Breast epithelium (tissue), 4 donors: ENCODE results near the gene KLF12. TPM values are rescaled to one million over a fixed set of nuclear protein-coding genes. Genes with fewer than 3 reads are reported as not detected.

ENCODE experiments used
- DNase-seq, 2 donors: peaks; one replicate each; pipeline ENCODE4 v3.0.0-alpha.2; 2019; ENCODE audit warnings: low spot score in 2 of 2
- H3K27ac ChIP-seq, 2 donors: fragments of 200-600 bp; sonication (generic) in 1 of 2; one replicate each; pipeline ENCODE4 v1.5.1; 2016 to 2019; ENCODE audit warnings: mild to moderate bottlenecking in 1 of 2
- H3K27me3 ChIP-seq, 2 donors: fragments of 200-600 bp; sonication (generic) in 1 of 2; one replicate each; pipeline versions ENCODE4 v1.5.1 to v1.6.0; 2017 to 2019; ENCODE audit warnings: control low read depth in 1 of 2, mild to moderate bottlenecking in 1 of 2
- H3K36me3 ChIP-seq: fragments of 200-600 bp; one replicate; pipeline ENCODE4 v1.5.1; 2019
- H3K4me1 ChIP-seq, 2 donors: fragments of 200-600 bp; sonication (generic); one replicate each; pipeline ENCODE4 v1.5.1; 2016 to 2019; ENCODE audit warnings: control low read depth in 1 of 2
- H3K4me3 ChIP-seq, 3 donors: fragments of 200-600 bp; sonication (generic); 1 replicate in 2 of 3; 2 replicates in 1 of 3; pipeline ENCODE4 v1.5.1; 2016 to 2019; ENCODE audit warnings: mild to moderate bottlenecking in 3 of 3, moderate library complexity in 2 of 3
- H3K9me3 ChIP-seq, 2 donors: fragments of 200-600 bp; sonication (generic) in 1 of 2; one replicate each; pipeline ENCODE4 v1.5.1; 2016 to 2019; ENCODE audit warnings: control low read depth in 1 of 2
- POLR2A ChIP-seq: fragments of 450-650 bp; IDR thresholded peaks from one replicate; pipeline ENCODE4 v1.6.1; 2016; ENCODE audit warnings: antibody characterized with exemption, mild to moderate bottlenecking, moderate library complexity
- POLR2AphosphoS5 ChIP-seq, 3 donors: sonication (generic); formaldehyde crosslinking; IDR thresholded peaks; one replicate each; pipeline ENCODE4 v1.6.1; 2017; ENCODE audit warnings: antibody characterized with exemption in 3 of 3
- intact Hi-C: fragments of 100-400 bp; cut with DNase I; formaldehyde crosslinking; loops from one replicate; pipeline ENCODE4 v1.15.1; 2023; ENCODE audit warnings: low total_unique reads
- total RNA-seq, 3 donors: library from RNA; depleted of rRNA; stranded (reverse); fragments of >200 nt; gene quantifications; one replicate each; pipeline ENCODE4 v1.1.0, GENCODE V29; 2016
- TF ChIP-seq, protein P1 (sequence below), 3 donors: fragments of 450-650 bp; IDR thresholded peaks; one replicate each; pipeline ENCODE4 v1.5.1; 2016 to 2017; ENCODE audit warnings: antibody characterized with exemption in 3 of 3, mild to moderate bottlenecking in 3 of 3, moderate library complexity in 3 of 3

The KLF12 gene
- total RNA-seq, 3 donors from 2014 or later, result 8.5 to 13.6 (median 9.8) TPM

DNA sequence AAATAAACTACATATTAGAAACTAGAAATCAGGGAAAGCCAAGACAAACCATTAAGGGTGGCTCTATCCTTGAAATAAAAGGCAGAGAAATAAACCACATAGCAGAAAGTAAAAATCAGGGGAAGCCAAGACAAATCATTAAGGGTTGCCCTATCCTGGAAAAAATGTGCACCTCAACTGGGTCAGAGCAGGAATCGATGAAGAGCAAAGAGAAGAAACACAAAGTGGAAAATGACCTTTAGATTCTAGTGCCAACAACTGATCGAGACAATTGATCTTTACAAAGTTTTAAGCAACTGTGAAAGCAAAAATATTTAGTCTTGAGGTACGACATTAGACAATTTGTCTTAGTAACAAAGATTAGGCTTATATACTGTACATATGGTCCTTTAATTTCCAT lies 26.6 kb downstream of the KLF12 start:
- no peaks in the 10 kb centered on the region for H3K27me3 ChIP-seq

DNA sequence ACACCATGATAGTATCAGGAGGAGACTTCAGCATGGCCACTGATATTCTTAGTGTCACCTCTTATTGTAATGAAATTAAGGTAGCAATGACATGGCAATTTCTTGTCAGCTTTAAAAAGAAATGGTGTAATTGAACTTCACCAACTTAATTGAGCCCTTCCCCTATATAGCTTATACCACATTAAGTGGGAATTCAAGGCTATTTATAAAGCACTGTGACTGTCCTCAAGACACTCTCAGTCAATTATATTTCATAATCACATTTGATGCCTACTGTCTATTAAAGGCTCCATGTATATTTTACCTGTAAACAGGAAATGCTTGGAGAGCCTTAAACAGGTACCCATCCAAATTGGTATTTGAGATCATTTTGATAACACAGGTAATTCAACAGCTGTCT lies 28.3 kb downstream of the KLF12 start:
- intact Hi-C loops, result no loop called here
- Histone ChIP-seq H3K27ac (no peak overlapping the region), H3K9me3 (no peaks in the 10 kb centered on the region), H3K4me3 (no peak overlapping the region), H3K27me3 (no peaks in the 10 kb centered on the region), H3K36me3 (no peaks in the 10 kb centered on the region), H3K4me1 (no peaks in the 10 kb centered on the region)
- no peak for DNase-seq
- TF ChIP-seq POLR2A (no peak), POLR2AphosphoS5 (IDR thresholded peaks at IDR 0.05) (no peak)
- TF ChIP-seq, protein P1, sequence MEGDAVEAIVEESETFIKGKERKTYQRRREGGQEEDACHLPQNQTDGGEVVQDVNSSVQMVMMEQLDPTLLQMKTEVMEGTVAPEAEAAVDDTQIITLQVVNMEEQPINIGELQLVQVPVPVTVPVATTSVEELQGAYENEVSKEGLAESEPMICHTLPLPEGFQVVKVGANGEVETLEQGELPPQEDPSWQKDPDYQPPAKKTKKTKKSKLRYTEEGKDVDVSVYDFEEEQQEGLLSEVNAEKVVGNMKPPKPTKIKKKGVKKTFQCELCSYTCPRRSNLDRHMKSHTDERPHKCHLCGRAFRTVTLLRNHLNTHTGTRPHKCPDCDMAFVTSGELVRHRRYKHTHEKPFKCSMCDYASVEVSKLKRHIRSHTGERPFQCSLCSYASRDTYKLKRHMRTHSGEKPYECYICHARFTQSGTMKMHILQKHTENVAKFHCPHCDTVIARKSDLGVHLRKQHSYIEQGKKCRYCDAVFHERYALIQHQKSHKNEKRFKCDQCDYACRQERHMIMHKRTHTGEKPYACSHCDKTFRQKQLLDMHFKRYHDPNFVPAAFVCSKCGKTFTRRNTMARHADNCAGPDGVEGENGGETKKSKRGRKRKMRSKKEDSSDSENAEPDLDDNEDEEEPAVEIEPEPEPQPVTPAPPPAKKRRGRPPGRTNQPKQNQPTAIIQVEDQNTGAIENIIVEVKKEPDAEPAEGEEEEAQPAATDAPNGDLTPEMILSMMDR (IDR thresholded peaks at IDR 0.05), result no peak

More for the DNA sequence above, 26.6 kb downstream of the KLF12 start:
- intact Hi-C loops, result no loop called here
- Histone ChIP-seq H3K4me3 (no peak overlapping the region), H3K27ac (no peak overlapping the region), H3K36me3 (no peaks in the 10 kb centered on the region), H3K4me1 (no peaks in the 10 kb centered on the region), H3K9me3 (no peaks in the 10 kb centered on the region)
- no peak for DNase-seq
- no peak for TF ChIP-seq POLR2AphosphoS5 (IDR thresholded peaks at IDR 0.05)
- no peak for TF ChIP-seq POLR2A
- TF ChIP-seq, protein P1 (IDR thresholded peaks at IDR 0.05), result no peak

DNA sequence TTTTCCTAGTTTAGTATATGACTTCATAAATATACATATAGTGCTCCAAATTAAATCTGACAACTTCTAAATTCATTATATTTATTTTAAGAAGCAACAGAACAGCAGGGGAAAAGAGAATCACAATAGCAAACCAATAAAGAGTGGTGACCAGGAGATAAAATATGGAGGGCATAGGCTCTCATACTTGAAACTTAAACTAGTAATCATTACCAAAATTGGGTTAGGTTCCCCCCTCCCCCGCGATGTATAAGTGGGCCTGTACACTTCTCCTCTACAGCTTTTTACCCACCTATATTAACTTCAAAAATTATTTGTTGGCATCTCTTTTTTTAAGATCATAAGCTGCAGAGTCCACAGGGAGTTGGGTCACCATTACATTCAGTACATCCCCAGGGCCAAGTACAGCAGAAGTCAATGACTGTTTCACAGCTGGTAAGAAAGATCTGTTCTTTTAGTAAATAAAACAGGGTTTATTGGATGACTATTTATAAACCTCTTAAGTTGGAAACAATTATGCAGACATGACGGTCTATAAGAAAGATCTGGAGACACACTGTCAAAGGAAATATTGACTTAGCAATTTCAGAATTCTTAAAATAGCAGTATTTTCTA lies 29.4 kb downstream of the KLF12 start:
- no peak overlapping the region for H3K4me3 ChIP-seq
- intact Hi-C loops, result no loop called here
- DNase-seq, result no peak
- no peaks in the 10 kb centered on the region for H3K9me3 ChIP-seq
- H3K36me3 ChIP-seq, result no peaks in the 10 kb centered on the region
- H3K27ac ChIP-seq, result no peak overlapping the region
- no peaks in the 10 kb centered on the region for H3K4me1 ChIP-seq
- H3K27me3 ChIP-seq, result no peaks in the 10 kb centered on the region
- TF ChIP-seq POLR2A (no peak), POLR2AphosphoS5 (IDR thresholded peaks at IDR 0.05) (no peak)
- TF ChIP-seq, protein P1 (IDR thresholded peaks at IDR 0.05), result no peak

DNA sequence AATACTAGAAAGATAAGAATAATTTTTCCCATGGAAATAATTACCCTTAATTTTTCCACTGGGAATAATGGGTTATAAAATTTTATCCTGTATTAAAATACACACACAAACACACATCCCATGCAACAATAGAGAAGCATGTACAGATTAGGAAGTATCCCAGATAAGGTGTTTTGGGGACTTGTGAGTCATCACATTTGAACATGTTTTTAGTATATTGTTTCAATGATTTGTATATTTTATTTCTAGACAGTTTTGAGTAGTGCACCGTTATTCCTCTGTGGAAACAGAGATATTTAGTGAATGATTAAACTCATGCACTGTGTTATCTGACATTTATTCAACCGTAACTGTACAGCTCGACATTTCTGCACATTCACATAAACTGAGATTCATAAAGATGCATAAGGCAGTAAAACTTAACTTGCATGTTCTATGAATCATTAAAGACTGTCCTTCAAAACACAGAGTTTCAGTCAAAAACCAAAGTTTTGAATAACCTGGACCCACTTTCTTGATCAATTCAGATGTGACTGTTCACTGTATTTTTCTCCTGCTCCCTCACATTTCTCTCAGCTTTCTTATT lies 30.1 kb downstream of the KLF12 start:
- Histone ChIP-seq H3K36me3 (no peaks in the 10 kb centered on the region), H3K9me3 (no peaks in the 10 kb centered on the region), H3K4me3 (no peak overlapping the region), H3K27ac (no peak overlapping the region), H3K27me3 (no peaks in the 10 kb centered on the region), H3K4me1 (no peaks in the 10 kb centered on the region)
- DNase-seq, result no peak
- TF ChIP-seq POLR2A (no peak), POLR2AphosphoS5 (IDR thresholded peaks at IDR 0.05) (no peak)
- TF ChIP-seq, protein P1 (IDR thresholded peaks at IDR 0.05), result no peak
- intact Hi-C loops, result no loop called here

GRCh38 chr13:74103196-74103595 lies 31.0 kb downstream of the KLF12 start:
- H3K36me3 ChIP-seq, result no peaks in the 10 kb centered on the region
- DNase-seq, result no peak
- no peaks in the 10 kb centered on the region for H3K4me1 ChIP-seq
- H3K27me3 ChIP-seq, result no peaks in the 10 kb centered on the region
- no peak overlapping the region for H3K27ac ChIP-seq
- no peaks in the 10 kb centered on the region for H3K9me3 ChIP-seq
- no peak for TF ChIP-seq POLR2A
- TF ChIP-seq, protein P1 (IDR thresholded peaks at IDR 0.05), result no peak
- TF ChIP-seq POLR2AphosphoS5 (IDR thresholded peaks at IDR 0.05), result no peak
- no peak overlapping the region for H3K4me3 ChIP-seq
- intact Hi-C loops, result no loop called here
